GM13976 (cell line): ENCODE results near the gene SLC4A2.

Experiments
- DNase-seq: peaks from one replicate; pipeline ENCODE4 v3.0.0; 2012; ENCODE audit warnings: low spot score
- CTCF ChIP-seq: IDR thresholded peaks from 2 replicates; pipeline ENCODE4 v1.5.1; 2012; ENCODE audit warnings: borderline replicate concordance, mild to moderate bottlenecking; ENCODE audit not compliant: insufficient read depth; ENCODE audit errors: extremely low read depth, missing control alignments, control extremely low read depth
- in situ Hi-C: fragments of 300-500 bp; cut with MboI; formaldehyde crosslinking; loops from one replicate; pipeline ENCODE4 v1.12.0; 2022; ENCODE audit warnings: low sequenced_read_pairs, mixed read lengths, inconsistent platforms; ENCODE audit not compliant: unreplicated experiment

SLC4A2 gene

DNA sequence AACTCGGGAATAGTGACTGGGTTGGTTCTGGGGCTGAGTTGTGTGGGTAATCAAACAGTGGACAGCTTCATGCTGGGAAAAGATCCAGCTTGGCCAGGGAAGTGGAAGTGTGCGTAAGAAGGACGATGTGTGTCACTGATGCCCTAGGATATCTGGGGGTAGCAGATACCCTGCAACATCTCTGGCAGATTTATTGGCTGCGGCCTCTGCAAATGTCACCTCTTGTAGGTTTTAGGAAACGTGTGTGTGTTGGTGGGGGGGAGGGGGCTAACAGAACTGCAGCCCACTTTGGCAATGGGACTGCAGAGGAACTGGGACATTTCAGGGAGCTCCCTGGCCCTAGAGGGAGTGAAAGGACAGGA lies 25.9 kb downstream of the SLC4A2 start:
- TF ChIP-seq CTCF: no peak
- in situ Hi-C loops: no loop called here
- no peak for DNase-seq

DNA sequence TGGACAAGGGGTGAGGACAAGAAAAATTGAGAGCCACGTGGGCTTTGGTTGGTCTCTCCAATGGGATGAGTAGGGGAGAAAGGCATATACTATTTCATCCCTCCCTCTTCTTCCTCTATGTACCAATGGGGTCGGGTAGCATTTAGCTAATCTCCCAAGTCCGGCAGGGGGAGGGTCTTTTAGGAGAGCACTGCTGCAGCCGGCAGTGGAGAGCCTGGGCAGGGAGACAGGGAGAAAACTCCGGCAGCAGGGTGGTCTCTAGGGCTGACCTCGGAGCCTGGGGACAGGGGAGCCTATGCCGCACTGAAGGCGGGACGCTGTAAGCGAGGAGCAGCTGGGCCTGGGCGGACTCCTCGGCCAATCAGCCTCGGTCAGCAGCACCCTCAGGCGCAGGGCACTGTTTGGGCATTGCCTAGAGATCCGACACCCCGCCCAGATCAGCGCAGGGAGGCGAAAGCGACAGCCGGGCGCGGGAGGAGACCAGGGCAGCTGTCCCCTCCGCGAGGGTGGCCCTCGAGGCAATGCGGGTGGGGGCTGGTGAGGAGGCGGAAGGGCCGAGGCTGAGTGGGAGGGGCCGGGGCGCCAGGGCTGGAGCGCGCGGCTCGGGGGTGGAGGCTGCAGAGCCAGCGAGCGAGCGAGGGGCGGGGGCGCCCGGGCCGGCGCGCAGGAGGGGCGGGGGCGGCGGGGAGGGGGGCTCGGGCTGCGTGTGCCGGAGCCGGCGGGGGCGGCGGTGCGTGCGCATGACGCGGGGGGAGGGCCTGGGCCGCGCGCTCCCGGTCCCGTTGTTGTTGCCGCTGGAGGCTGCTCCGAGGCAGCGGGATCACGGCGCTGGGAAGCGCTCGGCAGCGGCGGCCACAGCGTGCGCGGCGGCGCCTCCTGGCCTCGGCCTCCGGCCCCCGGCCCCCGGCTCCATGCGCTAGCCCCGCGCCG lies 26.6 kb downstream of the SLC4A2 start, which contains the start of gene AGAP3:
Gene AGAP3 (plus strand): TSS at position 785 of the 930 bp plus-strand sequence. CDS start 267 bp downstream, outside the sequence.
- TF ChIP-seq CTCF: no peak
- in situ Hi-C loops: no loop called here
- DNase-seq: peak; percentile 92

- DNase-seq: no peak
- in situ Hi-C loops: no loop called here
- no peak for TF ChIP-seq CTCF
Observed at GRCh38 chr7:151086802-151087244, 27.4 kb downstream of the SLC4A2 start.

DNA sequence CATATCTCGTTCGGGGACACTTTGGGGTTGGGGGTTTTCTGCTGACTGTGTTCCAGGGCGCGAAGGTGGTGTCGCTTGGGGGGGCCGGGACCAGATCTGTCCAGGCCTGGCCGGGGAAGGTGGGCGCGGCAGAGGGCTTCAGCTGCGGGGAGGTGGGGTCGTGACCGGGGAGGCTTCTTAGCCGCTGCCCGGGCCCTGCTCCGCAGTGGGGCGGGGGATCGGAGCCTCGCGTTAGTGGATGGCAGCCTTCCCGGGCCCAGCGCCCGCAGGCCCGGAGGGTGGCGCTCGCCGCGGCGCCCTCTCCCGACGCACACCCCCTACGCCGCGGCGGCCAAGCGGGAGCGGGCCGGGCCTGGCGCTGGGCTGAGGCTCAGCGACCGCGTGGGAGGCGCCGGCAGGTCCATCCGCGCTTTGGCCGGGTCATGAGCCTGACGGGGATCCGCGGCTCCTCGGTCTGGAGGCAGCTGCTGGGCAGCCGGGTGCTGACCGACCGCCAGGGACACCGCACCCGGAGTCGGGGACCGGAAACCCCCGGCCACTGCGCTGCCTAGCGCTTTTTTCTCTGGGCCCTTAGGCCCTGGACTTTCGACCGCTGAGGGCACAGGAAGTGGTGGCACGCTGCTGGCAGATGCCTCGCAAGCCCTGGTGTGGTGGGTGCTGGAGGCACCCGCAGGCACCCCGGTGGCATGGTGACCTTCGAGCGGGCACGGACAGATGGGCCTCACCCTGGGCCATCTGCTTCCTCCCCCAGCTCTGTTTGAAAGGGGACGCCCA lies 28.0 kb downstream of the SLC4A2 start:
- in situ Hi-C loops: no loop called here
- TF ChIP-seq CTCF: peak; percentile 59
- peak; percentile 70 for DNase-seq

DNA sequence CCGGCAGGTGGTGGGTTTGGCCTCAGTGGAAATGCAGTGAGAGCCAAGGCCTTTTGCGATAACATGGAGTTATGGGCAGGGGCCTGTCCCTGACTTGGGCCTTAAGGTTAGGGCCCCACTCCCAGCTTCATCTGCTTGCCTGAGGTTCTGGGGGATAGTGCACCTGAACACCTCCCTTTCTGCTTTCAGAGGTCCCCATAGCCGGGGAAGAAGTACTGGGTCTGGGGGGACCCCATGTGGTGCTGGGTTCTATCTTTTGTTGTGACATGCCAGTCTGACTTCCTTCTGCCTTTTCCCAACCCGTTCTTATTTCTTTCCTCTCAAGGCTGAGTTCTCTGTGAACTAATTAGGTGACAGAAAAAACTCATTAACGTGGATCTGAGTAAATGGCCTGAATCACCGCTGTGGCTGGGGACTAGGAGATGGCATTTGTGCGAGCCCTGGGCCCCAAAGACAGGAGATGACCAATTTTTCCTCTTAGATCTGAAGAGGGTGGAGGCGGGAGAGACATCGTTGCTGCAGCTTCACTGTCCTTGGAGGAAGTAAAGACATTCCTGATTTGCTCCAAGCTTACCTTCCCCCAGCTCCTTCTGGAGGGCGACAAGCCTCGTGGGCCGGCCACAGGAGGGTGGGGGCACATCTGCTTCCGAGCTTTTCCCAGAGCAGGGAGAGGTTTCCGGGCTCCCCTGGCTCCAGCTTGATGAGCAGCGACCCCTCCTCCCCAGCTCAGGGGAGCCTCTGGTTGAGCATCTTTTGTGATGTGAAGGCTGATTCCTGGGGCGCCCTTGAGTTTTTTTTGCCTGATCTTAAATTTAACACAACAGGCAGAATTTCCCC lies 28.8 kb downstream of the SLC4A2 start:
- in situ Hi-C loops: no loop called here
- no peak for DNase-seq
- TF ChIP-seq CTCF: no peak

- in situ Hi-C loops: no loop called here
- DNase-seq: no peak
- no peak for TF ChIP-seq CTCF
Observed at GRCh38 chr7:151088856-151089699, 29.7 kb downstream of the SLC4A2 start.
